Tibial artery (tissue), 4 donors: ENCODE data around the gene CDK17.
A peak's percentile ranks its signal among the peaks of the same experiment; 100 is the strongest.

ENCODE experiments used
- DNase-seq, 2 donors: peaks; one replicate each; pipeline ENCODE4 v3.0.0-alpha.2; 2019
- H3K27ac ChIP-seq, 2 donors: fragments of 200-600 bp; sonication (generic) in 1 of 2; 1 replicate in 1 of 2; 2 replicates in 1 of 2; pipeline ENCODE4 v1.5.1; 2018 to 2019; ENCODE audit warnings: mild to moderate bottlenecking in 1 of 2
- H3K27me3 ChIP-seq, 2 donors: fragments of 200-600 bp; sonication (generic) in 1 of 2; one replicate each; pipeline versions ENCODE4 v1.5.1 to v1.6.0; 2016 to 2019
- H3K36me3 ChIP-seq, 3 donors: fragments of 200-600 bp; sonication (generic) in 2 of 3; one replicate each; pipeline ENCODE4 v1.5.1; 2016 to 2019; ENCODE audit warnings: mild to moderate bottlenecking in 2 of 3
- H3K4me1 ChIP-seq, 4 donors: fragments of 200-600 bp; sonication (generic) in 2 of 4; 1 replicate in 3 of 4; 2 replicates in 1 of 4; pipeline ENCODE4 v1.5.1; 2016 to 2019
- H3K4me3 ChIP-seq, 2 donors: fragments of 200-600 bp; sonication (generic) in 1 of 2; 1 replicate in 1 of 2; 2 replicates in 1 of 2; pipeline ENCODE4 v1.5.1; 2018 to 2019; ENCODE audit warnings: mild to moderate bottlenecking in 2 of 2
- H3K9me3 ChIP-seq, 3 donors: fragments of 200-600 bp; sonication (generic) in 1 of 3; one replicate each; pipeline ENCODE4 v1.5.1; 2016 to 2019
- CTCF ChIP-seq, 2 experiments: fragments of 200-600 bp in 1 of 2; fragments of 450-650 bp in 1 of 2; IDR thresholded peaks; one replicate each; pipeline ENCODE4 v1.5.1; 2017 to 2019; ENCODE audit warnings: antibody characterized with exemption in 2 of 2, mild to moderate bottlenecking in 1 of 2, moderate library complexity in 1 of 2
- intact Hi-C: fragments of 100-400 bp; cut with DNase I; formaldehyde crosslinking; loops from one replicate; pipeline ENCODE4 v1.15.0; 2023; ENCODE audit warnings: low total_unique reads

CDK17 gene

GRCh38 chr12:96241431-96241830 is 158.8 kb downstream of the CDK17 start:
- intact Hi-C loops = no loop called here
- H3K4me3 ChIP-seq = no peak overlapping the region
- peaks cover 0 to 10% of the 10 kb centered on the region in 2 donors for H3K27me3 ChIP-seq
- DNase-seq = no peak
- no peak for TF ChIP-seq CTCF (IDR thresholded peaks at IDR 0.05)
- peaks cover 0 to 32% (median 21%) of the 10 kb centered on the region in 4 donors for H3K4me1 ChIP-seq
- no peaks in the 10 kb centered on the region for H3K9me3 ChIP-seq
- H3K27ac ChIP-seq = peak overlapping the region; percentile 20 to 52
- H3K36me3 ChIP-seq = peaks cover 0 to 2% (median under 1%) of the 10 kb centered on the region in 3 donors

- no peaks in the 10 kb centered on the region for H3K9me3 ChIP-seq
- no peak for TF ChIP-seq CTCF (IDR thresholded peaks at IDR 0.05)
- H3K4me3 ChIP-seq = no peak overlapping the region
- intact Hi-C loops = no loop called here
- H3K4me1 ChIP-seq = peaks cover 0 to 40% (median 28%) of the 10 kb centered on the region in 4 donors
- peak overlapping the region in 1 of 2 donors; percentile 18 for H3K27ac ChIP-seq
- H3K36me3 ChIP-seq = no peaks in the 10 kb centered on the region
- DNase-seq = no peak
- H3K27me3 ChIP-seq = peaks cover 0 to 10% of the 10 kb centered on the region in 2 donors
These were observed 159.6 kb downstream of the CDK17 start for GRCh38 chr12:96240656-96241055.

GRCh38 chr12:96239711-96240635 is 160.3 kb downstream of the CDK17 start:
- intact Hi-C loops = loop anchor here (10.0 kb wide), 1 partner anchor 155 kb away; no protein-coding TSS in a partner anchor
- H3K9me3 ChIP-seq = no peaks in the 10 kb centered on the region
- peaks cover 0 to 10% of the 10 kb centered on the region in 2 donors for H3K27me3 ChIP-seq
- no peak for TF ChIP-seq CTCF (IDR thresholded peaks at IDR 0.05)
- H3K4me1 ChIP-seq = peaks cover 0 to 47% (median 32%) of the 10 kb centered on the region in 4 donors
- no peak for DNase-seq
- H3K36me3 ChIP-seq = no peaks in the 10 kb centered on the region
- no peak overlapping the region for H3K4me3 ChIP-seq
- no peak overlapping the region for H3K27ac ChIP-seq

GRCh38 chr12:96238336-96239047 is 161.7 kb downstream of the CDK17 start:
- H3K27me3 ChIP-seq = peaks cover 0 to 10% of the 10 kb centered on the region in 2 donors
- H3K9me3 ChIP-seq = no peaks in the 10 kb centered on the region
- H3K27ac ChIP-seq = peak overlapping the region; percentile 52 to 65
- DNase-seq = no peak
- no peak overlapping the region for H3K4me3 ChIP-seq
- TF ChIP-seq CTCF (IDR thresholded peaks at IDR 0.05) = no peak
- no peaks in the 10 kb centered on the region for H3K36me3 ChIP-seq
- intact Hi-C loops = loop anchor here (10.0 kb wide), 1 partner anchor 156 kb away; no protein-coding TSS in a partner anchor
- peaks cover 0 to 60% (median 45%) of the 10 kb centered on the region in 4 donors for H3K4me1 ChIP-seq

GRCh38 chr12:96237465-96238077 is 162.7 kb downstream of the CDK17 start:
- Histone ChIP-seq H3K4me3 (no peak overlapping the region), H3K4me1 (peaks cover 0 to 66% (median 45%) of the 10 kb centered on the region in 4 donors), H3K36me3 (no peaks in the 10 kb centered on the region), H3K27ac (peak overlapping the region; percentile 52 to 65), H3K27me3 (peaks cover 0 to 9% of the 10 kb centered on the region in 2 donors), H3K9me3 (no peaks in the 10 kb centered on the region)
- intact Hi-C loops = loop anchor here (10.0 kb wide), 1 partner anchor 157 kb away; no protein-coding TSS in a partner anchor
- TF ChIP-seq CTCF (IDR thresholded peaks at IDR 0.05) = no peak
- DNase-seq = peak; percentile 87 to 88
